ENCODE results near the gene STEAP1.
"Not testable (repeated sequence)": the region's sequence is repeated elsewhere in the genome, so short reads cannot be mapped to it uniquely, and the experiment has no call there.

DNA sequence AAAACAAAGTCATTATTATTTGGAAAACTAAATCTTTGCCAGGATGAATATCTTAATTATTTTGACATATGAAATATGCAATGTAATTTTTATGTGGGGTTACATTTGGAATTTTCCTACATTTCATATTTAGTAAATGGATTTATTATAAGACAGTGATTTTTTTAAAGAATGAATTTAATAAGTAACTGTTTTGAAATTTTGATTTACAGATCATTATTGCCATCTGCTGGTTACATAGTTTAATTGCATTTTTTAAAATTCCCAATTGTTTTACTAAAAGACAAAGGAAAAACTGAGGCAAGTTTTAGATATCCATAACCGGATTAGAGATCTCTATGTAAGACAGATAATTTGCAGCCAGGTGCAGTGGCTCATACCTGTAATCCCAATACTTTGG, 39.3 kb upstream of the STEAP1 start:
- TF ChIP-seq, protein P1, sequence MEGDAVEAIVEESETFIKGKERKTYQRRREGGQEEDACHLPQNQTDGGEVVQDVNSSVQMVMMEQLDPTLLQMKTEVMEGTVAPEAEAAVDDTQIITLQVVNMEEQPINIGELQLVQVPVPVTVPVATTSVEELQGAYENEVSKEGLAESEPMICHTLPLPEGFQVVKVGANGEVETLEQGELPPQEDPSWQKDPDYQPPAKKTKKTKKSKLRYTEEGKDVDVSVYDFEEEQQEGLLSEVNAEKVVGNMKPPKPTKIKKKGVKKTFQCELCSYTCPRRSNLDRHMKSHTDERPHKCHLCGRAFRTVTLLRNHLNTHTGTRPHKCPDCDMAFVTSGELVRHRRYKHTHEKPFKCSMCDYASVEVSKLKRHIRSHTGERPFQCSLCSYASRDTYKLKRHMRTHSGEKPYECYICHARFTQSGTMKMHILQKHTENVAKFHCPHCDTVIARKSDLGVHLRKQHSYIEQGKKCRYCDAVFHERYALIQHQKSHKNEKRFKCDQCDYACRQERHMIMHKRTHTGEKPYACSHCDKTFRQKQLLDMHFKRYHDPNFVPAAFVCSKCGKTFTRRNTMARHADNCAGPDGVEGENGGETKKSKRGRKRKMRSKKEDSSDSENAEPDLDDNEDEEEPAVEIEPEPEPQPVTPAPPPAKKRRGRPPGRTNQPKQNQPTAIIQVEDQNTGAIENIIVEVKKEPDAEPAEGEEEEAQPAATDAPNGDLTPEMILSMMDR (IDR thresholded peaks at IDR 0.05; ENCODE audit: low read depth, low read length), result not testable (repeated sequence)
- TF ChIP-seq EZH2phosphoT487 (IDR thresholded peaks at IDR 0.05; ENCODE audit: low read depth), result not testable (repeated sequence)

Measured in OCI-LY3 (cell line).